IMR-90 (cell line): ENCODE measurements around the gene SLC35B2. TPM values are rescaled to one million over a fixed set of nuclear protein-coding genes. Genes with fewer than 3 reads are reported as not detected.

Experiments used
- ATAC-seq: fragments of 200-7000 bp; cut with Tn5 transposase; 2 replicates; pipeline ENCODE4 v1.9.1; 2020; ENCODE audit warnings: low read depth, mild to moderate bottlenecking, moderate library complexity
- BruUV-seq: library from RNA; stranded (reverse); fragments of 400-500 nt; replicated peaks from 2 replicates; lab custom pipeline; 2021; lab: Mats Ljungman, UMichigan
- CTCF ChIA-PET: fragments of 300-600 bp; formaldehyde crosslinking; extraction: SDS; loops from one replicate; lab custom pipeline; 2021; ENCODE audit warnings: antibody characterized with exemption; lab: Yijun Ruan, JAX
- POLR2A ChIA-PET: fragments of 300-600 bp; sonication (Branson Sonifier 250); formaldehyde crosslinking; loops from one replicate; lab custom pipeline; 2022; ENCODE audit warnings: antibody characterized with exemption; ENCODE audit not compliant: unreplicated experiment; lab: Charles Lee
- DNase-seq: peaks from one replicate; pipeline ENCODE4 v3.0.0; 2013
- H2AFZ ChIP-seq: replicated peaks from 2 replicates; pipeline ENCODE3; 2013; ENCODE audit warnings: low read length, mild to moderate bottlenecking; ENCODE audit not compliant: poor library complexity
- H2AK5ac ChIP-seq: 2 replicates; pipeline ENCODE4 v1.6.1; 2013; ENCODE audit warnings: low read depth, low read length, inconsistent platforms
- H2AK9ac ChIP-seq: replicated peaks from 2 replicates; pipeline ENCODE3; 2013; ENCODE audit warnings: mild to moderate bottlenecking, low read depth, low read length, moderate library complexity; ENCODE audit not compliant: poor library complexity
- H2BK120ac ChIP-seq: 2 replicates; pipeline ENCODE4 v1.6.1; 2013; ENCODE audit warnings: low read depth, low read length, inconsistent platforms
- H2BK15ac ChIP-seq: 3 replicates; pipeline ENCODE4 v1.6.1; 2013; ENCODE audit warnings: low read depth, low read length, inconsistent platforms
- H2BK20ac ChIP-seq: 2 replicates; pipeline ENCODE4 v1.6.1; 2013; ENCODE audit warnings: low read depth, mild to moderate bottlenecking, inconsistent platforms, low read length, moderate library complexity
- H2BK5ac ChIP-seq: 2 replicates; pipeline ENCODE4 v1.6.1; 2013; ENCODE audit warnings: mild to moderate bottlenecking, low read depth, low read length, inconsistent platforms; ENCODE audit not compliant: poor library complexity, severe bottlenecking
- H3K14ac ChIP-seq: replicated peaks from 2 replicates; pipeline ENCODE4 v1.6.1; 2013; ENCODE audit warnings: low read depth, low read length, inconsistent platforms
- H3K18ac ChIP-seq: 2 replicates; pipeline ENCODE4 v1.6.1; 2013; ENCODE audit warnings: low read depth, low read length, control low read depth
- H3K23ac ChIP-seq: 2 replicates; pipeline ENCODE4 v1.6.1; 2013; ENCODE audit warnings: low read depth, low read length, inconsistent platforms
- H3K27ac ChIP-seq: 2 replicates; pipeline ENCODE4 v1.5.1; 2013; ENCODE audit warnings: mild to moderate bottlenecking, control low read depth, low read length; ENCODE audit not compliant: insufficient read depth
- H3K27me3 ChIP-seq: 2 replicates; pipeline ENCODE4 v1.6.1; 2013; ENCODE audit warnings: low read length; ENCODE audit not compliant: control insufficient read depth, insufficient read depth
- H3K36me3 ChIP-seq: 2 replicates; pipeline ENCODE4 v1.6.1; 2013; ENCODE audit warnings: low read length, mixed read lengths; ENCODE audit not compliant: control insufficient read depth, insufficient read depth
- H3K4ac ChIP-seq: 2 replicates; pipeline ENCODE4 v1.6.1; 2013; ENCODE audit warnings: low read depth, low read length, inconsistent platforms
- H3K4me1 ChIP-seq: 2 replicates; pipeline ENCODE4 v1.6.1; 2013; ENCODE audit warnings: low read length, mixed read lengths; ENCODE audit not compliant: control insufficient read depth, insufficient read depth
- H3K4me2 ChIP-seq: 2 replicates; pipeline ENCODE4 v1.6.1; 2013; ENCODE audit warnings: low read depth, mild to moderate bottlenecking, control low read depth, low read length, moderate library complexity
- H3K4me3 ChIP-seq: 2 replicates; pipeline ENCODE4 v1.5.1; 2013; ENCODE audit warnings: low read depth, mild to moderate bottlenecking, control low read depth, low read length, moderate library complexity; ENCODE audit not compliant: insufficient read depth
- H3K56ac ChIP-seq: 2 replicates; pipeline ENCODE4 v1.6.1; 2013; ENCODE audit warnings: low read length, inconsistent platforms; ENCODE audit not compliant: insufficient read depth; ENCODE audit errors: extremely low read depth
- H3K79me1 ChIP-seq, 2 experiments: 2 replicates each; pipeline ENCODE4 v1.6.1; 2013; ENCODE audit warnings: low read length in 2 of 2, inconsistent platforms in 1 of 2, low read depth in 1 of 2
- H3K9ac ChIP-seq: 2 replicates; pipeline ENCODE4 v1.6.1; 2013; ENCODE audit warnings: low read depth, low read length, control low read depth
- H3K9me1 ChIP-seq: 2 replicates; pipeline ENCODE4 v1.6.1; 2013; ENCODE audit warnings: low read length, inconsistent platforms; ENCODE audit not compliant: insufficient read depth
- H3K9me3 ChIP-seq: 2 replicates; pipeline ENCODE4 v1.6.1; 2013; ENCODE audit warnings: low read length; ENCODE audit not compliant: control insufficient read depth, insufficient read depth
- H4K20me1 ChIP-seq: 2 replicates; pipeline ENCODE4 v1.6.1; 2013; ENCODE audit warnings: low read length, inconsistent platforms; ENCODE audit not compliant: insufficient read depth
- H4K5ac ChIP-seq: 2 replicates; pipeline ENCODE4 v1.6.1; 2013; ENCODE audit warnings: mild to moderate bottlenecking, low read depth, low read length, control low read depth
- H4K8ac ChIP-seq, 2 experiments: 2 replicates each; pipeline ENCODE4 v1.6.1; 2013; ENCODE audit warnings: low read depth in 2 of 2, low read length in 2 of 2, control low read depth in 1 of 2, inconsistent platforms in 1 of 2
- H4K91ac ChIP-seq: 2 replicates; pipeline ENCODE4 v1.6.1; 2013; ENCODE audit warnings: low read depth, low read length, inconsistent platforms; ENCODE audit not compliant: insufficient read depth
- BHLHE40 ChIP-seq: fragments of 150-350 bp; IDR thresholded peaks from 2 replicates; pipeline ENCODE4 v1.6.1; 2016; ENCODE audit warnings: mild to moderate bottlenecking, low read depth, low read length
- CEBPB ChIP-seq: IDR thresholded peaks from 2 replicates; pipeline ENCODE4 v1.6.1; 2012; ENCODE audit warnings: low read depth, low read length, improper control_type of control experiment
- CHD1 ChIP-seq: IDR thresholded peaks from 2 replicates; pipeline ENCODE4 v1.6.1; 2012; ENCODE audit warnings: low read depth, low read length, improper control_type of control experiment
- ELK1 ChIP-seq: fragments of 150-350 bp; IDR thresholded peaks from 2 replicates; pipeline ENCODE4 v1.6.1; 2016; ENCODE audit warnings: low read depth, mild to moderate bottlenecking, low read length, moderate library complexity, borderline replicate concordance
- FOS ChIP-seq: fragments of 150-350 bp; IDR thresholded peaks from 2 replicates; pipeline ENCODE4 v1.6.1; 2016; ENCODE audit warnings: low read depth, low read length
- MAFK ChIP-seq: IDR thresholded peaks from 2 replicates; pipeline ENCODE4 v1.6.1; 2012; ENCODE audit warnings: low read depth, low read length, improper control_type of control experiment
- MAZ ChIP-seq: IDR thresholded peaks from 2 replicates; pipeline ENCODE4 v1.6.1; 2012; ENCODE audit warnings: low read depth, mild to moderate bottlenecking, low read length, improper control_type of control experiment, moderate library complexity, borderline replicate concordance
- MXI1 ChIP-seq: IDR thresholded peaks from 2 replicates; pipeline ENCODE4 v1.6.1; 2012; ENCODE audit warnings: low read depth, mild to moderate bottlenecking, low read length, moderate library complexity, borderline replicate concordance
- POLR2A ChIP-seq: IDR thresholded peaks from 2 replicates; pipeline ENCODE4 v1.6.1; 2012; ENCODE audit warnings: mild to moderate bottlenecking, low read depth, low read length
- RCOR1 ChIP-seq: IDR thresholded peaks from 2 replicates; pipeline ENCODE4 v1.6.1; 2012; ENCODE audit warnings: mild to moderate bottlenecking, low read length, improper control_type of control experiment; ENCODE audit not compliant: insufficient replicate concordance
- RFX5 ChIP-seq: IDR thresholded peaks from 2 replicates; pipeline ENCODE4 v1.8.0; 2012; ENCODE audit warnings: low read depth, mild to moderate bottlenecking, low read length, moderate library complexity
- SMC3 ChIP-seq: fragments of 150-350 bp; IDR thresholded peaks from 2 replicates; pipeline ENCODE4 v1.6.1; 2016; ENCODE audit warnings: low read depth, mild to moderate bottlenecking, antibody characterized with exemption, low read length, moderate library complexity
- WGBS, 2 experiments: methylation state at CpG; one replicate each; pipeline versions ENCODE4 v1.1.5 to v1.1.7; 2013; ENCODE audit warnings: missing lambda C conversion rate in 2 of 2; ENCODE audit not compliant: insufficient read length in 1 of 2; ENCODE audit errors: extremely low coverage in 2 of 2; 5-methylcytosine and 5-hydroxymethylcytosine counted together
- dilution Hi-C: fragments of 300-500 bp; cut with HindIII; formaldehyde crosslinking; loops from one replicate; pipeline ENCODE4 v1.14.3; 2018; ENCODE audit warnings: low sequenced_read_pairs; ENCODE audit not compliant: unreplicated experiment
- in situ Hi-C: fragments of 300-500 bp; cut with MboI; formaldehyde crosslinking; loops from 3 replicates; pipeline ENCODE4 v1.14.3; 2019; ENCODE audit warnings: low sequenced_read_pairs, inconsistent platforms, mixed read lengths
- intact Hi-C: fragments of 100-400 bp; cut with micrococcal nuclease; formaldehyde crosslinking; loops from 2 replicates; pipeline ENCODE4 v1.10.0; 2022
- polyA plus RNA-seq, 3 experiments: library from polyadenylated mRNA; depleted of rRNA; stranded (reverse); fragments of >200 nt; gene quantifications; 2 replicates each; pipeline ENCODE4 v1.2.3, GENCODE V29; 2012; ENCODE audit warnings: low replicate concordance in 1 of 3
- total RNA-seq: library from RNA; depleted of rRNA; stranded (reverse); fragments of >200 nt; gene quantifications from 2 replicates; pipeline ENCODE4 v1.2.3, GENCODE V29; 2012
- TF ChIP-seq, protein P1 (sequence below): fragments of 150-350 bp; IDR thresholded peaks from 2 replicates; pipeline ENCODE4 v1.6.1; 2017; ENCODE audit warnings: mild to moderate bottlenecking, antibody characterized with exemption, low read length, low read depth
- TF ChIP-seq, protein P2 (sequence below): conservative IDR thresholded peaks from 2 replicates; pipeline ENCODE4 v1.5.1; 2012; ENCODE audit warnings: mild to moderate bottlenecking, low read depth, low read length, improper control_type of control experiment

SLC35B2 gene
- total and polyA plus RNA-seq, 2 of the 4 experiments (the other 2 are of a cell fraction): 51.4 to 89.9 TPM

- ChIA-PET CTCF (no interaction called here), POLR2A (no interaction called here)
- H2BK15ac ChIP-seq: no peak overlapping the region
- H4K8ac ChIP-seq: no peak overlapping the region
- TF ChIP-seq MXI1: no peak
- no peak for TF ChIP-seq MAZ
- TF ChIP-seq MAFK: no peak
- no peak for TF ChIP-seq CEBPB
- no peak for TF ChIP-seq RFX5
- no peak for TF ChIP-seq RCOR1
- TF ChIP-seq POLR2A: no peak
- no peak for TF ChIP-seq FOS
- TF ChIP-seq, protein P1, sequence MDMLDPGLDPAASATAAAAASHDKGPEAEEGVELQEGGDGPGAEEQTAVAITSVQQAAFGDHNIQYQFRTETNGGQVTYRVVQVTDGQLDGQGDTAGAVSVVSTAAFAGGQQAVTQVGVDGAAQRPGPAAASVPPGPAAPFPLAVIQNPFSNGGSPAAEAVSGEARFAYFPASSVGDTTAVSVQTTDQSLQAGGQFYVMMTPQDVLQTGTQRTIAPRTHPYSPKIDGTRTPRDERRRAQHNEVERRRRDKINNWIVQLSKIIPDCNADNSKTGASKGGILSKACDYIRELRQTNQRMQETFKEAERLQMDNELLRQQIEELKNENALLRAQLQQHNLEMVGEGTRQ: no peak
- TF ChIP-seq, protein P2, sequence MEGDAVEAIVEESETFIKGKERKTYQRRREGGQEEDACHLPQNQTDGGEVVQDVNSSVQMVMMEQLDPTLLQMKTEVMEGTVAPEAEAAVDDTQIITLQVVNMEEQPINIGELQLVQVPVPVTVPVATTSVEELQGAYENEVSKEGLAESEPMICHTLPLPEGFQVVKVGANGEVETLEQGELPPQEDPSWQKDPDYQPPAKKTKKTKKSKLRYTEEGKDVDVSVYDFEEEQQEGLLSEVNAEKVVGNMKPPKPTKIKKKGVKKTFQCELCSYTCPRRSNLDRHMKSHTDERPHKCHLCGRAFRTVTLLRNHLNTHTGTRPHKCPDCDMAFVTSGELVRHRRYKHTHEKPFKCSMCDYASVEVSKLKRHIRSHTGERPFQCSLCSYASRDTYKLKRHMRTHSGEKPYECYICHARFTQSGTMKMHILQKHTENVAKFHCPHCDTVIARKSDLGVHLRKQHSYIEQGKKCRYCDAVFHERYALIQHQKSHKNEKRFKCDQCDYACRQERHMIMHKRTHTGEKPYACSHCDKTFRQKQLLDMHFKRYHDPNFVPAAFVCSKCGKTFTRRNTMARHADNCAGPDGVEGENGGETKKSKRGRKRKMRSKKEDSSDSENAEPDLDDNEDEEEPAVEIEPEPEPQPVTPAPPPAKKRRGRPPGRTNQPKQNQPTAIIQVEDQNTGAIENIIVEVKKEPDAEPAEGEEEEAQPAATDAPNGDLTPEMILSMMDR: no peak
- TF ChIP-seq BHLHE40: no peak
- TF ChIP-seq SMC3: no peak
- no peak for TF ChIP-seq ELK1
- no peak for TF ChIP-seq CHD1
- no TSS peak for BruUV-seq
- no peak overlapping the region for H3K4me2 ChIP-seq
- H2AK5ac ChIP-seq: no peak overlapping the region
- WGBS, 2 experiments: 80% methylated on average over 1 of the region's 25 CpGs; no CpG with 5 or more reads in 1 of the 2 experiments
- no peaks in the 10 kb centered on the region for H3K36me3 ChIP-seq
- H4K5ac ChIP-seq: no peak overlapping the region
- no peak overlapping the region for H2BK5ac ChIP-seq
- H4K91ac ChIP-seq: no peak overlapping the region
- no peaks in the 10 kb centered on the region for H3K9me1 ChIP-seq
- no peak overlapping the region for H2BK20ac ChIP-seq
- dilution Hi-C loops (no loop called here), intact Hi-C loops (no loop called here), in situ Hi-C loops (no loop called here)
- H3K4me3 ChIP-seq: no peak overlapping the region
- no peak overlapping the region for H2BK120ac ChIP-seq
- peaks cover 38% of the 10 kb centered on the region for H3K27me3 ChIP-seq
- H3K79me1 ChIP-seq: no peaks in the 10 kb centered on the region
- no peak overlapping the region for H2AK9ac ChIP-seq
- H3K23ac ChIP-seq: no peak overlapping the region; the same call in 1 of the 2 replicates
- H2AFZ ChIP-seq: no peak overlapping the region
- ATAC-seq (peak; percentile 73; the same call in 1 of the 2 replicates), DNase-seq (peak; percentile 35)
- no peak overlapping the region for H3K9ac ChIP-seq
- H3K4me1 ChIP-seq: no peaks in the 10 kb centered on the region
- no peak overlapping the region for H3K27ac ChIP-seq
- no peak overlapping the region for H3K4ac ChIP-seq
- H4K20me1 ChIP-seq: no peaks in the 10 kb centered on the region; the same call in 1 of the 2 replicates
- no peak overlapping the region for H3K56ac ChIP-seq
- H3K9me3 ChIP-seq: no peaks in the 10 kb centered on the region
- no peak overlapping the region for H3K14ac ChIP-seq
- no peak overlapping the region for H3K18ac ChIP-seq
These were observed 28.4 kb upstream of the SLC35B2 start for GRCh38 chr6:44285552-44286284.
